H4 (cell line): ENCODE results near the gene PAX3. TPM values are rescaled to one million over a fixed set of nuclear protein-coding genes. Genes with fewer than 3 reads are reported as not detected.

Experiments
- DNase-seq: peaks from one replicate; pipeline ENCODE4 v3.0.0-alpha.2; 2015; ENCODE audit warnings: low spot score
- total RNA-seq: library from RNA; depleted of rRNA; stranded (reverse); fragments of >200 nt; shearing (Covaris generic); gene quantifications from 2 replicates; pipeline ENCODE4 v1.2.3, GENCODE V29; 2014; rRNA removed

The PAX3 gene
- 2.3 and 5.5 TPM in 2 replicates for total RNA-seq

DNA sequence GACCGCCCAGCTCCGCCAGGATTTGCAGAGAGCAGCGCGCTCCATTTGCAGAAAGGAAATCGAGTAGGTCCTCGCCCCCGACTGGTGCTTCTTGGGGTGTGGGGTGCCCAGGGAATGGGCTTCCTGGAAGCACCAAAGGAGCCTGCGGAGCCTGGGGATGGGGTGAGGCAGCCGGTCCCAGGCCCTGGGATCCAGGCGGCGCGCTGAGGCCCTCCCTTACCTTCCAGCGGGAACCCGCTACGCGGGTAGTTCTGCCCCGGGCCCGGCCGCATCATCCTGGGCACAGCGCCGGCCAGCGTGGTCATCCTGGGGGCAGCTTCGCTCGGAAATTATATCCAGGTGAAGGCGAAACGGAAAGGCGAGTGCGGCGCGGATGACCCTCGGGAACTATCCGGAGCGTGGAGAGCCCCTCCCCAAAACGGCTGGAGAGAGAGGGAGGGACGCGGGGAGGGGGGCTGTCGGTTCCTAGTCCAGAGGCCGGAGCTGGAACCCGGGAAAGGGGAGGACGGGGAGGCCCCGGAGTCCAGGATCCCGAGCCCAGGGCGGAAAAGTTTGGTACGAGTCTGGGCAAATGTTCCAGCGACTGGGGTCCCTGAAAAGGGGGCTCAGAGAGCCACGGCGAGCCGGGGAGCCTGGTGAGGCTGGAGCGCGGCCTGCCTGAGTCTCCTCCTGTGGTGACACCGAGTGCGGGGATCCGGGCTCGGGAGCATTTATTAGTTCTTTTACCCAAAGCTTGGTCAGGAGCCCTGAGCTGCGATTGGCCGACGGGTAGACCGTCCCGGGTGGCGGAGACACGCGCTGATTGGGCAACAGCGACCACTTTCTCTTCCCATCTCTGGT is at the start of gene PAX3:
PAX3 (minus strand) TSS at position 688 of the 840 bp plus-strand sequence; CDS start at position 305, 383 bp downstream.
- DNase-seq = peak; percentile 84

DNA sequence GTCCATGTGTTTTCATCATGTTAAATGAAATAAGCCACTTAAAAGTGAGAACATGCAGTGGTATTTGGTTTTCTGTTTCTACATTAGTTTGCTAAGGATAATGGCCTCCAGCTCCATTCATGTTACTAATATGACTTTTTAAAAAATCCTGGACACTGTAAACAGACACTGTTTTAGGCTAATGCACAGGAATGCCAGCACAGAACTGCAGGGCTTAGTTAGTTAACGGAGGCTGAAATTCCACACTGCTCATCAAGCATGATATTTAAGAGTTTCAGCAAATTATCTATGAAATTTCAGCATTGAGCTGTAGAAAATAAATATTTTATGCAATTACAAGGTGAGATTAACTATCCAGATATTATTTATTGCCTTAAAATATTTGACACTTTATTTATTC is 42.5 kb upstream of the PAX3 start:
- no peak for DNase-seq

DNA sequence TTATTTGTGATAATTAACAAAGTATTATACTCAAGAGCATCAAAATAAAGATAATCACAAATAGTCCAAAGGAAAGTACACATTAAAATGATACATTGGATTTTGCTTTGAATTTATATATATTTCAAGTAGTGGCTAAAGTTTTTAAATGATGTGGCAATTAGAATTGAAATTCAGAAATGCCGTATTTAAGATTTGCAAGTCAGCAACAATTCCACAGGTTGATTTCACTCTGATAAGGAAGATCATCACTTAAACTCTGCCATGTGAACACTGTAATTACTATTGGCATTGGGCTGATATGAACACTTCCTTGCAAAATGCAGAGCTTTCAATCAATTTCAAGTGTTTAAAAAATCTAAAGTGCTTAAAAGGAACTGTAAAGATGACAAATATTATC is 39.6 kb upstream of the PAX3 start:
- no peak for DNase-seq

GRCh38 chr2:222336931-222337330 is 38.1 kb upstream of the PAX3 start:
- no peak for DNase-seq

- no peak for DNase-seq
These were observed 37.6 kb upstream of the PAX3 start for GRCh38 chr2:222336442-222336841.

- no peak for DNase-seq
These were observed 36.1 kb upstream of the PAX3 start for GRCh38 chr2:222334914-222335313.

GRCh38 chr2:222333397-222333796 is 34.6 kb upstream of the PAX3 start:
- no peak for DNase-seq

GRCh38 chr2:222332116-222332515 is 33.3 kb upstream of the PAX3 start:
- DNase-seq = no peak

- no peak for DNase-seq
These were observed 32.1 kb upstream of the PAX3 start for GRCh38 chr2:222330910-222331309.

- no peak for DNase-seq
These were observed 23.4 kb upstream of the PAX3 start for GRCh38 chr2:222322236-222322635.

GRCh38 chr2:222320436-222321395 is 21.9 kb upstream of the PAX3 start:
- DNase-seq = no peak

GRCh38 chr2:222319586-222320435 is 21.0 kb upstream of the PAX3 start:
- no peak for DNase-seq

DNA sequence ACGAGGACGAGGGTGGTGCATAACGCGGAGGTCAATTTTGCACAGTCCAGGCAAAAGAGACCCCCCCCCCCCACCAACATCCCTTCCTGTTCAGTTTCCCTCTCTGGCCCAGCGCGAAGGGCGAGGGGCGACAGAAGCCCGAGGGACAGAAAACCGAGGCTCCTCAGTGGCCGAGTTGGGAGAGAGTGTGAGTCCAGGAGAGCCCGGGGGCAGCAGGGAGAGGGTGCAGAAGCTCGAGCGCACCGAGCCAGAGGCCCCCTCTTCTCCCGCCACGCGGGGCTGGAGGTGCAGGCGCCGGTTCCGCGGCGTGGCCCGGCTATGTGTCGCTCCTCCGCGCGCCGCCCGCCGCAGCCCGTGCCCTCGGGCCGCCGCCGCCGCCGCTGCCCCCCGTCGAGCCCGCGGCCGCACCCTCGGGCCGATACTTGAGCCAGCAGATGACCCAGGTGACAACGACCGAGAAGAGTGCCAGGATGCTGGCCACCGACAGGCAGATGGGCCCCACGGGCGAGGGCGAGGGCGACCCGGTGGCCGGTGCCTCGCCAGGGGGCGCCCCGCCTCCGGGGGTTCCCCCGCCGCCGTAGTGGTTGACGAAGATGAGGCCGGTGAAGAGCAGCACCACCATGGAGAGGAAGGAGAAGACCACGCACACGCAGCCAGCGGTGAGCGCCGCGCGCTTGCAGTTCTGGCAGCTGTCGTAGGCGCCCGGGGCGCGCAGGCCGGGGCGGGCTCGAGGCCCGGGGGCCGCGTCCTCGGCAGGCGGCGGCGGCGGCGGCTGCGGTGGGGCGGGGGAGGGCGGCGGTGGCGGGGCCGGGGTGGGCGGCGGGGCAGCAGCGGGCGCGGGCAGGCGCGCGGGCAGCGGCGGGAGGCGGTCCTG is 20.2 kb upstream of the PAX3 start:
- DNase-seq = no peak

DNA sequence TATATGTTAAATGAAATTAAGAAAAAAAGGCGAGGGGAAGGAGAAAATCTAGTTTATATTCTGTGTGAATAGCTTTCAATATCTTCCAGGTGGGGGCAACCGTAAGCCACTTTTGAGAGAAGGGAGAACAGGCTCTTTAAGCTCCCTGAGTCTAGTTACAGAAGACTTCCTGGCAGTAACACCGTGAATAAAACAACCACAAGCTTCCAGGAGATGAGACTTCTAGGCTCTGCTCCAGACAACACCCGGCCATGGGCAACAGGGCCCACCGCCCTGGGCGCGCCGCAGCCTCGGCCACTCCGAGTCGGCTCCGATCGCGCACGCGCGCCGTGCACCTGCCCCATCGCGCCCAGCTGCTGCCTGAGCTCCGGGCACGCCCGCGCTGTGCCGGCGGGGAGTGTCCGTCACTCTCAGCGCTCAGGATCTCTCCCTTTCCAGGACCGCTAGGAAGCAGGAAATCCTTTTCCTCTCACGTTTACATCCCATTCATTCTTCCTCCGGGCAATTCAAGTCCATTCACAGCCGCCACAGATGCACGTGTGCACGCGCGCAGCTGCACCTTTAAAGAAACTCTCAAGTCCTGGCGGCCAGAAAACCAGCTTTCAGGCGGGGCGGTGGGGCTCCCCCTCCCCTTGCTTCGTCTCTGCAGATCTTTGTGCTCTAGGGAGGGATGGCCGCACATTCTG is 19.4 kb upstream of the PAX3 start:
- DNase-seq = peak; percentile 78

GRCh38 chr2:222315443-222316121 is 16.8 kb upstream of the PAX3 start:
- DNase-seq = no peak

- DNase-seq = no peak
These were observed 15.0 kb upstream of the PAX3 start for GRCh38 chr2:222313816-222314215.

DNA sequence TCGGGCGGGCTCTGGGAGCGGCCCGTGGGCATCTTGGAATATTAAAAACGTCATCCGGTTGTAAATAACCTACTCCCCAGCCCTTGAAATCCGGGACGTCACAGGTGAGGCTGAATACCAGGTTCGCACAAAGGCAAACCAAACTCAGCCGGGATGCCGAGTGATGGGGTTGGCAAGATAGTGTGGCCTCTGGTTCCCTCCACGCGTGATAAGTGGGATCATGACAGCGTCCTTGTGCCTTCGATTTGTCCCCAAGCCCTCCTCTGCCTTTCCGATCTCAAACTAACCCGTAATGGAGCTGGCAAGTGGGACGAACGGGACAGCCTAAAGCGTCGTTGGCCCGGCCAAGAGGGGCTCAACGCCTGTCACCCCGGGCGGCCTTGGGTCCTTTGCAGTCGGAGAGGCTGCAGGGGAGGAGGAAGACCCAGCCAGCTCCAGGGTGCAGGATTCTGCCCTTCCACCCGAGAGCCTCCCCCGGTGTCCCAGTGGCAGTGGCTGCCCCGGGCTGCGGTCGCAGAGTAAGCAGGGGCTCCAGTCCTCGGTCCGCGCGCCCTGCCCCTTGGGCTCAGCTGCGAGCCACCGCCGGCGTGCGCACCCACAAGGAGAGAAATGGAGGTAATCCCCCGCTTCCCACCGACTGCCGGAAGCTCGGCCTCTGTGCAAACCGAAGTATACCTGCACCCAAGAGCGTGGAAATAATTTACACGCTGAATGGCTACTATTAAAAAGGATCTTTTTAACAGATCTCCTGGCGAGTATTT is 13.4 kb upstream of the PAX3 start:
- DNase-seq = no peak

- DNase-seq = no peak
These were observed 12.7 kb upstream of the PAX3 start for GRCh38 chr2:222311319-222311977.
